OCI-LY1 (cell line): ENCODE data around the gene FAM131A.
A peak's percentile ranks its signal among the peaks of the same experiment; 100 is the strongest.

Experiments
- H2AFZ ChIP-seq: fragments of 200-600 bp; sonication (generic), shearing (Covaris generic); 2 replicates; pipeline ENCODE4 v1.6.0; 2014; ENCODE audit warnings: antibody characterized with exemption, mild to moderate bottlenecking, low read length
- H3F3A ChIP-seq: fragments of 200-600 bp; sonication (generic), shearing (Covaris generic); 2 replicates; pipeline ENCODE4 v1.6.0; 2014; ENCODE audit warnings: mild to moderate bottlenecking, antibody characterized with exemption, low read length, moderate library complexity; ENCODE audit not compliant: insufficient read depth
- H3K27ac ChIP-seq: fragments of 200-600 bp; sonication (generic); 2 replicates; pipeline ENCODE4 v1.5.1; 2014; ENCODE audit warnings: low read length, mixed run types, mild to moderate bottlenecking, low read depth; ENCODE audit not compliant: poor library complexity, severe bottlenecking
- H3K27me3 ChIP-seq: fragments of 200-600 bp; sonication (generic); 2 replicates; pipeline ENCODE4 v1.6.0; 2014; ENCODE audit warnings: antibody characterized with exemption, mild to moderate bottlenecking, low read length, moderate library complexity; ENCODE audit not compliant: insufficient read depth
- H3K36me3 ChIP-seq: fragments of 200-600 bp; sonication (generic); 2 replicates; pipeline ENCODE4 v1.6.1; 2014; ENCODE audit warnings: mild to moderate bottlenecking, antibody characterized with exemption, low read length, moderate library complexity, mixed read lengths; ENCODE audit not compliant: insufficient read depth
- H3K4me1 ChIP-seq: fragments of 200-600 bp; sonication (generic); 2 replicates; pipeline ENCODE4 v1.5.1; 2014; ENCODE audit warnings: mild to moderate bottlenecking, low read length, moderate library complexity; ENCODE audit not compliant: insufficient read depth, severe bottlenecking
- H3K4me2 ChIP-seq: fragments of 200-600 bp; sonication (generic), shearing (Covaris generic); 2 replicates; pipeline ENCODE4 v1.6.1; 2014; ENCODE audit warnings: low read length
- H3K4me3 ChIP-seq: fragments of 200-600 bp; sonication (generic); 2 replicates; pipeline ENCODE4 v1.5.1; 2014; ENCODE audit warnings: low read length, low read depth, mild to moderate bottlenecking, mixed read lengths; ENCODE audit not compliant: poor library complexity, severe bottlenecking
- H3K79me2 ChIP-seq: fragments of 200-600 bp; shearing (Covaris generic); 2 replicates; pipeline ENCODE4 v1.6.1; 2016; ENCODE audit warnings: mixed run types, low read length, mixed read lengths; ENCODE audit not compliant: insufficient read depth
- H3K9ac ChIP-seq: fragments of 200-600 bp; sonication (generic), shearing (Covaris generic); 2 replicates; pipeline ENCODE4 v1.6.1; 2014; ENCODE audit warnings: mild to moderate bottlenecking, low read length, mixed read lengths
- H3K9me2 ChIP-seq: fragments of 200-600 bp; sonication (generic), shearing (Covaris generic); 2 replicates; pipeline ENCODE4 v1.6.1; 2014; ENCODE audit warnings: low read depth, mild to moderate bottlenecking, low read length, mixed read lengths
- H3K9me3 ChIP-seq: fragments of 200-600 bp; shearing (Covaris generic); 2 replicates; pipeline ENCODE4 v1.6.1; 2014; ENCODE audit warnings: low read length, mixed read lengths
- H4K20me1 ChIP-seq: fragments of 200-600 bp; sonication (generic), shearing (Covaris generic); 2 replicates; pipeline ENCODE4 v1.6.0; 2016; ENCODE audit warnings: mild to moderate bottlenecking, low read length; ENCODE audit not compliant: insufficient read depth
- CTCF ChIP-seq: fragments of 200-600 bp; sonication (generic), shearing (Covaris generic); IDR thresholded peaks from 2 replicates; pipeline ENCODE4 v1.5.1; 2017; ENCODE audit warnings: mild to moderate bottlenecking, antibody characterized with exemption, low read length, moderate library complexity, mixed read lengths
- EZH2 ChIP-seq: fragments of 200-600 bp; sonication (generic), shearing (Covaris generic); IDR thresholded peaks from 2 replicates; pipeline ENCODE4 v1.8.0; 2017; ENCODE audit warnings: borderline replicate concordance, mixed run types, mild to moderate bottlenecking, antibody characterized with exemption, low read length, moderate library complexity, mixed read lengths

The FAM131A gene

DNA sequence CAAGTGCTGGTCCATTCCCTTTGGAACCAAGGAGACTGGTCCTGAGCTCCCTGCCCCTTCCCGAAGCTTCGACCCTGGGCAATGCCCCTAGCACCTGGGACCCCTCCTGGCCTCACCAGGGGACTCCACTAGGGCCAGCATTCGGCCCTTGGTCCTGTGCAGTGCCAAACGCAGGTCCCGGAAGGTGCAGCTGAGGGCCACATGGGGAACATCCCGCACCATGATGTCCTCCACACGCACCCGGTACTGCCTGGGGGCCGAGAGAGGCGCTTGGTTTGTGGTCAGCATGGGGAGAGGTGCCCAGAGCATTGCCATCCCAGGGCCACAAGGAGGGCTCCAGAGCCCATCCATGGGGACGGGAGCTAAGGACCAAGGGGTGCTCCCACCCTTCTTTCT, 16.1 kb downstream of the FAM131A start:
- Histone ChIP-seq H3F3A (no peaks in the 10 kb centered on the region), H3K4me3 (no peak overlapping the region), H3K9me2 (no peaks in the 10 kb centered on the region), H3K9ac (no peak overlapping the region), H3K9me3 (no peaks in the 10 kb centered on the region), H3K27me3 (0 out of 2 replicates have a peak, but pooled peaks cover 5% of the 10 kb centered on the region), H4K20me1 (no peaks in the 10 kb centered on the region), H2AFZ (no peak overlapping the region), H3K27ac (no peak overlapping the region), H3K4me2 (no peak overlapping the region), H3K79me2 (no peaks in the 10 kb centered on the region), H3K36me3 (no peaks in the 10 kb centered on the region), H3K4me1 (peaks cover 3% of the 10 kb centered on the region)
- TF ChIP-seq CTCF (no peak), EZH2 (no peak)

DNA sequence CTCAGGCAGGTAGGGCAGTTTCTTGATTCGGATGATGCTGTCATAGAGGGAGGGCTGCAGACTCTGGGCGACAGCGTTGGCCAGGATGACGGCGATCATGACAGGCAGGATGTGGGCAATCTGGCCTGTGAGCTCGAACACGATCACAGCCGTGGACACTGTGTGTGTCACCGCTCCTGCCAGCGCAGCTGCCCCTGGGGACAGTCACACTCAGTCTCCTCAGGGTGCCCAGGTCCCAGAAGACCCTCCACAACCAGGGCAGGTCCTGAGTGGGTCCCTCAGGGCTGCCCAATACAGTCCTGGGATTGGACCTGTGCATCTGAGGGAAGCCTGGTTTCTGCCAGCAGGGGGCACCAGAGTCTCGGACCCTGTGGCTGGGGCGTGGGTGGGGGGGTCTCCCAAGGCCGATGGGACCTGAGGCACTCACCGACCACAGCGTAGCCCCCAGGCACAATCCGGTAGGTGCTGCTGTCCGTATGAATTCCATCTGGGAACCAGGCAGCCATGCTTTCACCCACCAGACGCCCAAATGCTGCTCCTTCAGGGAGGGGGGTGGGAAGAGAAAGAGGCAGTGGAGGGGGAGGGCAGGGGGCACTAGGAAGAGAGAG, 16.8 kb downstream of the FAM131A start:
- no peaks in the 10 kb centered on the region for H3K79me2 ChIP-seq
- H3K9ac ChIP-seq, result no peak overlapping the region
- H3K27me3 ChIP-seq, result peaks cover 5% of the 10 kb centered on the region; the same call in 1 of the 2 replicates
- H4K20me1 ChIP-seq, result no peaks in the 10 kb centered on the region
- H3K9me3 ChIP-seq, result no peaks in the 10 kb centered on the region
- H3K36me3 ChIP-seq, result no peaks in the 10 kb centered on the region
- no peaks in the 10 kb centered on the region for H3K9me2 ChIP-seq
- H3K27ac ChIP-seq, result no peak overlapping the region
- no peak overlapping the region; the same call in 1 of the 2 replicates for H3K4me2 ChIP-seq
- H2AFZ ChIP-seq, result no peak overlapping the region
- no peak overlapping the region for H3K4me3 ChIP-seq
- TF ChIP-seq EZH2 (no peak), CTCF (peak; percentile 94)
- peaks cover 3% of the 10 kb centered on the region for H3K4me1 ChIP-seq
- H3F3A ChIP-seq, result no peaks in the 10 kb centered on the region

GRCh38 chr3:184354754-184355153, 17.4 kb downstream of the FAM131A start:
- H3K4me2 ChIP-seq, result no peak overlapping the region
- no peaks in the 10 kb centered on the region for H3F3A ChIP-seq
- H3K4me3 ChIP-seq, result no peak overlapping the region
- H3K27me3 ChIP-seq, result peaks cover 5% of the 10 kb centered on the region; the same call in 1 of the 2 replicates
- H3K36me3 ChIP-seq, result no peaks in the 10 kb centered on the region
- no peaks in the 10 kb centered on the region for H3K79me2 ChIP-seq
- H3K9me2 ChIP-seq, result no peaks in the 10 kb centered on the region
- no peaks in the 10 kb centered on the region for H3K9me3 ChIP-seq
- H3K27ac ChIP-seq, result no peak overlapping the region
- H2AFZ ChIP-seq, result no peak overlapping the region
- H4K20me1 ChIP-seq, result no peaks in the 10 kb centered on the region
- H3K9ac ChIP-seq, result no peak overlapping the region
- H3K4me1 ChIP-seq, result peaks cover 3% of the 10 kb centered on the region
- no peak for TF ChIP-seq CTCF
- no peak for TF ChIP-seq EZH2
